ENCODE measurements around the gene TFIP11.

DNA sequence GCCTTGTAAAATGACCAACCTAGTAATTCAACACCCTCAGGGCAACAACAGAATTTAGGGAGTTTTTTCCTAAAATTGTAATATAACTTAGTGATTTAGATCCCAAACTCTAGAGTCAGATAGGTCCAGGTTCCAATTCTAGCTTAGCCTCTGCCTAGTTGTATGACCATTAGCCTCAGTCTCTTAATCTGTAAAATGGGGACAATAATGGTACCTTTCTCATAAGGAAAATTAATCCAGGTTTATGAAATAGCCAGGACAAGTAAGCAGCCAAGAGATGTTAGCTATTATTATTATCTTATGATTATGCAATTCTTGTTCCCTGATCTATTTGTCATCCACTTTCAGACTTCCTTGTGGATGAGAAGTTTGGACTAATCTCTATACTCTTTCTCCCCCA, 4.1 kb downstream of the TFIP11 start:
- TF ChIP-seq, protein P1, sequence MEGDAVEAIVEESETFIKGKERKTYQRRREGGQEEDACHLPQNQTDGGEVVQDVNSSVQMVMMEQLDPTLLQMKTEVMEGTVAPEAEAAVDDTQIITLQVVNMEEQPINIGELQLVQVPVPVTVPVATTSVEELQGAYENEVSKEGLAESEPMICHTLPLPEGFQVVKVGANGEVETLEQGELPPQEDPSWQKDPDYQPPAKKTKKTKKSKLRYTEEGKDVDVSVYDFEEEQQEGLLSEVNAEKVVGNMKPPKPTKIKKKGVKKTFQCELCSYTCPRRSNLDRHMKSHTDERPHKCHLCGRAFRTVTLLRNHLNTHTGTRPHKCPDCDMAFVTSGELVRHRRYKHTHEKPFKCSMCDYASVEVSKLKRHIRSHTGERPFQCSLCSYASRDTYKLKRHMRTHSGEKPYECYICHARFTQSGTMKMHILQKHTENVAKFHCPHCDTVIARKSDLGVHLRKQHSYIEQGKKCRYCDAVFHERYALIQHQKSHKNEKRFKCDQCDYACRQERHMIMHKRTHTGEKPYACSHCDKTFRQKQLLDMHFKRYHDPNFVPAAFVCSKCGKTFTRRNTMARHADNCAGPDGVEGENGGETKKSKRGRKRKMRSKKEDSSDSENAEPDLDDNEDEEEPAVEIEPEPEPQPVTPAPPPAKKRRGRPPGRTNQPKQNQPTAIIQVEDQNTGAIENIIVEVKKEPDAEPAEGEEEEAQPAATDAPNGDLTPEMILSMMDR (IDR thresholded peaks at IDR 0.05 in 2 of 3, conservative IDR thresholded peaks at IDR 0.05 in 1 of 3; ENCODE audit: insufficient read depth in 2 of 3, low read depth in 1 of 3, low read length in 3 of 3): no peak
- TF ChIP-seq SETDB1 (IDR thresholded peaks at IDR 0.05; ENCODE audit: low read length) (no peak), FOXJ3 (CRISPR knock-in tag; IDR thresholded peaks at IDR 0.05) (no peak), HNRNPUL1 (IDR thresholded peaks at IDR 0.05; ENCODE audit: low read length) (no peak), ZNF311 (CRISPR knock-in tag; IDR thresholded peaks at IDR 0.05) (no peak), ZNF143 (CRISPR knock-in tag; IDR thresholded peaks at IDR 0.05) (no peak), NFIX (CRISPR knock-in tag; IDR thresholded peaks at IDR 0.05; ENCODE audit: low read depth) (no peak), GABPA (tag; conservative IDR thresholded peaks at IDR 0.05; ENCODE audit: low read depth) (no peak), TAF1 (IDR thresholded peaks at IDR 0.05; ENCODE audit: control insufficient read depth, extremely low read depth, insufficient read depth, low read length, severe bottlenecking) (no peak)
- TF ChIP-seq, protein P2, sequence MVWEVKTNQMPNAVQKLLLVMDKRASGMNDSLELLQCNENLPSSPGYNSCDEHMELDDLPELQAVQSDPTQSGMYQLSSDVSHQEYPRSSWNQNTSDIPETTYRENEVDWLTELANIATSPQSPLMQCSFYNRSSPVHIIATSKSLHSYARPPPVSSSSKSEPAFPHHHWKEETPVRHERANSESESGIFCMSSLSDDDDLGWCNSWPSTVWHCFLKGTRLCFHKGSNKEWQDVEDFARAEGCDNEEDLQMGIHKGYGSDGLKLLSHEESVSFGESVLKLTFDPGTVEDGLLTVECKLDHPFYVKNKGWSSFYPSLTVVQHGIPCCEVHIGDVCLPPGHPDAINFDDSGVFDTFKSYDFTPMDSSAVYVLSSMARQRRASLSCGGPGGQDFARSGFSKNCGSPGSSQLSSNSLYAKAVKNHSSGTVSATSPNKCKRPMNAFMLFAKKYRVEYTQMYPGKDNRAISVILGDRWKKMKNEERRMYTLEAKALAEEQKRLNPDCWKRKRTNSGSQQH (CRISPR knock-in tag; IDR thresholded peaks at IDR 0.05): no peak
